IMR-90 (cell line): ENCODE measurements around the gene AGGF1. TPM values are rescaled to one million over a fixed set of nuclear protein-coding genes. Genes with fewer than 3 reads are reported as not detected.

Experiments
- ATAC-seq: fragments of 200-7000 bp; cut with Tn5 transposase; 2 replicates; pipeline ENCODE4 v1.9.1; 2020; ENCODE audit warnings: low read depth, mild to moderate bottlenecking, moderate library complexity
- BruUV-seq: library from RNA; stranded (reverse); fragments of 400-500 nt; replicated peaks from 2 replicates; lab custom pipeline; 2021; lab: Mats Ljungman, UMichigan
- CTCF ChIA-PET: fragments of 300-600 bp; formaldehyde crosslinking; extraction: SDS; loops from one replicate; lab custom pipeline; 2021; ENCODE audit warnings: antibody characterized with exemption; lab: Yijun Ruan, JAX
- POLR2A ChIA-PET: fragments of 300-600 bp; sonication (Branson Sonifier 250); formaldehyde crosslinking; loops from one replicate; lab custom pipeline; 2022; ENCODE audit warnings: antibody characterized with exemption; ENCODE audit not compliant: unreplicated experiment; lab: Charles Lee
- DNase-seq: peaks from one replicate; pipeline ENCODE4 v3.0.0; 2013
- H2AFZ ChIP-seq: replicated peaks from 2 replicates; pipeline ENCODE3; 2013; ENCODE audit warnings: low read length, mild to moderate bottlenecking; ENCODE audit not compliant: poor library complexity
- H2AK5ac ChIP-seq: 2 replicates; pipeline ENCODE4 v1.6.1; 2013; ENCODE audit warnings: low read depth, low read length, inconsistent platforms
- H2AK9ac ChIP-seq: replicated peaks from 2 replicates; pipeline ENCODE3; 2013; ENCODE audit warnings: mild to moderate bottlenecking, low read depth, low read length, moderate library complexity; ENCODE audit not compliant: poor library complexity
- H2BK120ac ChIP-seq: 2 replicates; pipeline ENCODE4 v1.6.1; 2013; ENCODE audit warnings: low read depth, low read length, inconsistent platforms
- H2BK15ac ChIP-seq: 3 replicates; pipeline ENCODE4 v1.6.1; 2013; ENCODE audit warnings: low read depth, low read length, inconsistent platforms
- H2BK20ac ChIP-seq: 2 replicates; pipeline ENCODE4 v1.6.1; 2013; ENCODE audit warnings: low read depth, mild to moderate bottlenecking, inconsistent platforms, low read length, moderate library complexity
- H2BK5ac ChIP-seq: 2 replicates; pipeline ENCODE4 v1.6.1; 2013; ENCODE audit warnings: mild to moderate bottlenecking, low read depth, low read length, inconsistent platforms; ENCODE audit not compliant: poor library complexity, severe bottlenecking
- H3K14ac ChIP-seq: replicated peaks from 2 replicates; pipeline ENCODE4 v1.6.1; 2013; ENCODE audit warnings: low read depth, low read length, inconsistent platforms
- H3K18ac ChIP-seq: 2 replicates; pipeline ENCODE4 v1.6.1; 2013; ENCODE audit warnings: low read depth, low read length, control low read depth
- H3K23ac ChIP-seq: 2 replicates; pipeline ENCODE4 v1.6.1; 2013; ENCODE audit warnings: low read depth, low read length, inconsistent platforms
- H3K27ac ChIP-seq: 2 replicates; pipeline ENCODE4 v1.5.1; 2013; ENCODE audit warnings: mild to moderate bottlenecking, control low read depth, low read length; ENCODE audit not compliant: insufficient read depth
- H3K27me3 ChIP-seq: 2 replicates; pipeline ENCODE4 v1.6.1; 2013; ENCODE audit warnings: low read length; ENCODE audit not compliant: control insufficient read depth, insufficient read depth
- H3K36me3 ChIP-seq: 2 replicates; pipeline ENCODE4 v1.6.1; 2013; ENCODE audit warnings: low read length, mixed read lengths; ENCODE audit not compliant: control insufficient read depth, insufficient read depth
- H3K4ac ChIP-seq: 2 replicates; pipeline ENCODE4 v1.6.1; 2013; ENCODE audit warnings: low read depth, low read length, inconsistent platforms
- H3K4me1 ChIP-seq: 2 replicates; pipeline ENCODE4 v1.6.1; 2013; ENCODE audit warnings: low read length, mixed read lengths; ENCODE audit not compliant: control insufficient read depth, insufficient read depth
- H3K4me2 ChIP-seq: 2 replicates; pipeline ENCODE4 v1.6.1; 2013; ENCODE audit warnings: low read depth, mild to moderate bottlenecking, control low read depth, low read length, moderate library complexity
- H3K4me3 ChIP-seq: 2 replicates; pipeline ENCODE4 v1.5.1; 2013; ENCODE audit warnings: low read depth, mild to moderate bottlenecking, control low read depth, low read length, moderate library complexity; ENCODE audit not compliant: insufficient read depth
- H3K56ac ChIP-seq: 2 replicates; pipeline ENCODE4 v1.6.1; 2013; ENCODE audit warnings: low read length, inconsistent platforms; ENCODE audit not compliant: insufficient read depth; ENCODE audit errors: extremely low read depth
- H3K79me1 ChIP-seq, 2 experiments: 2 replicates each; pipeline ENCODE4 v1.6.1; 2013; ENCODE audit warnings: low read length in 2 of 2, inconsistent platforms in 1 of 2, low read depth in 1 of 2
- H3K9ac ChIP-seq: 2 replicates; pipeline ENCODE4 v1.6.1; 2013; ENCODE audit warnings: low read depth, low read length, control low read depth
- H3K9me1 ChIP-seq: 2 replicates; pipeline ENCODE4 v1.6.1; 2013; ENCODE audit warnings: low read length, inconsistent platforms; ENCODE audit not compliant: insufficient read depth
- H3K9me3 ChIP-seq: 2 replicates; pipeline ENCODE4 v1.6.1; 2013; ENCODE audit warnings: low read length; ENCODE audit not compliant: control insufficient read depth, insufficient read depth
- H4K20me1 ChIP-seq: 2 replicates; pipeline ENCODE4 v1.6.1; 2013; ENCODE audit warnings: low read length, inconsistent platforms; ENCODE audit not compliant: insufficient read depth
- H4K5ac ChIP-seq: 2 replicates; pipeline ENCODE4 v1.6.1; 2013; ENCODE audit warnings: mild to moderate bottlenecking, low read depth, low read length, control low read depth
- H4K8ac ChIP-seq, 2 experiments: 2 replicates each; pipeline ENCODE4 v1.6.1; 2013; ENCODE audit warnings: low read depth in 2 of 2, low read length in 2 of 2, control low read depth in 1 of 2, inconsistent platforms in 1 of 2
- H4K91ac ChIP-seq: 2 replicates; pipeline ENCODE4 v1.6.1; 2013; ENCODE audit warnings: low read depth, low read length, inconsistent platforms; ENCODE audit not compliant: insufficient read depth
- MAFK ChIP-seq: IDR thresholded peaks from 2 replicates; pipeline ENCODE4 v1.6.1; 2012; ENCODE audit warnings: low read depth, low read length, improper control_type of control experiment
- MXI1 ChIP-seq: IDR thresholded peaks from 2 replicates; pipeline ENCODE4 v1.6.1; 2012; ENCODE audit warnings: low read depth, mild to moderate bottlenecking, low read length, moderate library complexity, borderline replicate concordance
- WGBS, 2 experiments: methylation state at CpG; one replicate each; pipeline versions ENCODE4 v1.1.5 to v1.1.7; 2013; ENCODE audit warnings: missing lambda C conversion rate in 2 of 2; ENCODE audit not compliant: insufficient read length in 1 of 2; ENCODE audit errors: extremely low coverage in 2 of 2; 5-methylcytosine and 5-hydroxymethylcytosine counted together
- dilution Hi-C: fragments of 300-500 bp; cut with HindIII; formaldehyde crosslinking; loops from one replicate; pipeline ENCODE4 v1.14.3; 2018; ENCODE audit warnings: low sequenced_read_pairs; ENCODE audit not compliant: unreplicated experiment
- in situ Hi-C: fragments of 300-500 bp; cut with MboI; formaldehyde crosslinking; loops from 3 replicates; pipeline ENCODE4 v1.14.3; 2019; ENCODE audit warnings: low sequenced_read_pairs, inconsistent platforms, mixed read lengths
- intact Hi-C: fragments of 100-400 bp; cut with micrococcal nuclease; formaldehyde crosslinking; loops from 2 replicates; pipeline ENCODE4 v1.10.0; 2022
- polyA plus RNA-seq, 3 experiments: library from polyadenylated mRNA; depleted of rRNA; stranded (reverse); fragments of >200 nt; gene quantifications; 2 replicates each; pipeline ENCODE4 v1.2.3, GENCODE V29; 2012; ENCODE audit warnings: low replicate concordance in 1 of 3
- total RNA-seq: library from RNA; depleted of rRNA; stranded (reverse); fragments of >200 nt; gene quantifications from 2 replicates; pipeline ENCODE4 v1.2.3, GENCODE V29; 2012

The AGGF1 gene
- total and polyA plus RNA-seq, 2 of the 4 experiments (the other 2 are of a cell fraction) = 7.3 to 8.4 TPM

DNA sequence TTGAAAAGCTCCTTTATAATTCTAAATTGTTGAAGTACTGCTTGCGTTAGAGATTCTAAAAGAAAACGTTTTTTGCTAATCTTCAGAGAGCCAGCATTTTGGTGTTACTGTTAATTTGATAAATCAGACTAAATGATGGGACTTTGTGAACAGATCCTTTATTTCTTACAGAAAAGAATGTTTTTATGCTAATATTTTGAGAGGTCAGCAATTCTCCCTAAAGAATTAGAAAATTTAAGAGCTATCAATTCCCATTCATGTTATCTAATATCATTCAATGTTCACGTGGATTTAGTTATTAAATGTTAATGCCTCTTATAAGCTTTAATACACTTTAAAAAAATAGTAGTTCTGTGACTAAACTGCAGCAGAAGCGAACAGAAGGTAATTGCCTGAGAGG is 2.4 kb downstream of the AGGF1 start:
- no peak overlapping the region for H3K14ac ChIP-seq
- no peak for ATAC-seq
- H4K5ac ChIP-seq = no peak overlapping the region
- CTCF ChIA-PET = interaction anchor here (0.5 kb wide), 1 partner anchor 112 kb away, joined by 3 read pairs; no protein-coding TSS in a partner anchor
- H3K56ac ChIP-seq = no peak overlapping the region
- no peak overlapping the region for H2AFZ ChIP-seq
- dilution Hi-C loops (no loop called here), intact Hi-C loops (loop anchor here (5.0 kb wide), 1 partner anchor 315 kb away; the partner anchor contains the start of gene F2R), in situ Hi-C loops (no loop called here)
- POLR2A ChIA-PET = no interaction called here
- no peak overlapping the region for H2BK15ac ChIP-seq
- no peak overlapping the region for H3K23ac ChIP-seq
- no peaks in the 10 kb centered on the region for H4K20me1 ChIP-seq
- peak; percentile 27; the same call in 1 of the 2 replicates for TF ChIP-seq MAFK
- TF ChIP-seq MXI1 = no peak
- H3K27ac ChIP-seq = no peak overlapping the region
- H3K27me3 ChIP-seq = no peaks in the 10 kb centered on the region
- no peak overlapping the region for H2BK20ac ChIP-seq
- 0 out of 2 replicates have a peak, but pooled peaks cover 2% of the 10 kb centered on the region for H3K9me1 ChIP-seq
- H4K91ac ChIP-seq = no peak overlapping the region
- no peak overlapping the region for H2AK9ac ChIP-seq
- H2BK120ac ChIP-seq = no peak overlapping the region
- H2AK5ac ChIP-seq = no peak overlapping the region
- H3K9ac ChIP-seq = no peak overlapping the region
- WGBS, 2 experiments = no CpG with 5 or more reads among the region's 4 CpGs
- no peak overlapping the region for H3K4me3 ChIP-seq
- H4K8ac ChIP-seq = no peak overlapping the region
- no peak overlapping the region for H2BK5ac ChIP-seq
- H3K79me1 ChIP-seq = peaks cover 8 to 27% of the 10 kb centered on the region in 2 experiments
- no peak overlapping the region for H3K4ac ChIP-seq
- H3K36me3 ChIP-seq = peaks cover 10% of the 10 kb centered on the region
- no peak for DNase-seq
- no TSS peak for BruUV-seq
- H3K4me2 ChIP-seq = no peak overlapping the region
- peaks cover 2% of the 10 kb centered on the region for H3K4me1 ChIP-seq
- no peak overlapping the region for H3K18ac ChIP-seq
- no peaks in the 10 kb centered on the region; the same call in 1 of the 2 replicates for H3K9me3 ChIP-seq
